OCI-LY1 (cell line): ENCODE data around the gene PRR15L.

Source experiments
- CTCF ChIP-seq: fragments of 200-600 bp; sonication (generic), shearing (Covaris generic); IDR thresholded peaks from 2 replicates; pipeline ENCODE4 v1.5.1; 2017; ENCODE audit warnings: mild to moderate bottlenecking, antibody characterized with exemption, low read length, moderate library complexity, mixed read lengths
- EZH2 ChIP-seq: fragments of 200-600 bp; sonication (generic), shearing (Covaris generic); IDR thresholded peaks from 2 replicates; pipeline ENCODE4 v1.8.0; 2017; ENCODE audit warnings: borderline replicate concordance, mixed run types, mild to moderate bottlenecking, antibody characterized with exemption, low read length, moderate library complexity, mixed read lengths

- TF ChIP-seq CTCF (no peak), EZH2 (no peak)
These were observed 18.1 kb upstream of the PRR15L start for GRCh38 chr17:47975823-47976205.
